ENCODE data around the gene CLDN5.

Gene CLDN5

GRCh38 chr22:19520566-19521305 lies 3.5 kb downstream of the CLDN5 start:
- DNase-seq: no peak

GRCh38 chr22:19520007-19520406 lies 4.2 kb downstream of the CLDN5 start:
- no peak for DNase-seq

GRCh38 chr22:19519041-19519926 lies 4.9 kb downstream of the CLDN5 start:
- DNase-seq: no peak

GRCh38 chr22:19518635-19519034 lies 5.6 kb downstream of the CLDN5 start:
- no peak for DNase-seq

GRCh38 chr22:19517919-19518611 lies 6.1 kb downstream of the CLDN5 start:
- DNase-seq: no peak

GRCh38 chr22:19517171-19517500 lies 7.1 kb downstream of the CLDN5 start:
- no peak for DNase-seq

- no peak for DNase-seq
Observed at GRCh38 chr22:19516378-19517170, 7.6 kb downstream of the CLDN5 start.

- DNase-seq: no peak
Observed at GRCh38 chr22:19515654-19516377, 8.4 kb downstream of the CLDN5 start.

GRCh38 chr22:19514831-19515565 lies 9.2 kb downstream of the CLDN5 start:
- no peak for DNase-seq

GRCh38 chr22:19513823-19514222 lies 10.4 kb downstream of the CLDN5 start:
- DNase-seq: no peak

- no peak for DNase-seq
Observed at GRCh38 chr22:19510919-19511341, 13.3 kb downstream of the CLDN5 start.

- no peak for DNase-seq
Observed at GRCh38 chr22:19509923-19510322, 14.3 kb downstream of the CLDN5 start.

GRCh38 chr22:19509191-19509590 lies 15.0 kb downstream of the CLDN5 start:
- DNase-seq: no peak

GRCh38 chr22:19508024-19508776 lies 16.0 kb downstream of the CLDN5 start:
- no peak for DNase-seq

GRCh38 chr22:19507534-19507861 lies 16.7 kb downstream of the CLDN5 start:
- DNase-seq: no peak

GRCh38 chr22:19506212-19506611 lies 18.0 kb downstream of the CLDN5 start:
- DNase-seq: no peak

GRCh38 chr22:19505735-19506126 lies 18.5 kb downstream of the CLDN5 start:
- no peak for DNase-seq

GRCh38 chr22:19504900-19505734 lies 19.1 kb downstream of the CLDN5 start:
- DNase-seq: no peak

- no peak for DNase-seq
Observed at GRCh38 chr22:19503869-19504268, 20.3 kb downstream of the CLDN5 start.

- no peak for DNase-seq
Observed at GRCh38 chr22:19503367-19503766, 20.8 kb downstream of the CLDN5 start.

Measured in suppressor macrophage treated with lipopolysaccharide for 4 hours (primary cell).